Hepatocyte (in vitro differentiated cells): ENCODE data around the gene NOC2L.

Source experiments
- CTCF ChIP-seq: fragments of 200-600 bp; sonication (generic); IDR thresholded peaks from 2 replicates; pipeline ENCODE4 v1.5.1; 2016; ENCODE audit warnings: antibody characterized with exemption, mild to moderate bottlenecking; ENCODE audit not compliant: poor library complexity
- EZH2 ChIP-seq: fragments of 200-600 bp; sonication (generic); IDR thresholded peaks from 2 replicates; pipeline ENCODE4 v1.6.1; 2016; ENCODE audit warnings: antibody characterized with exemption, mild to moderate bottlenecking, borderline replicate concordance

- no peak for TF ChIP-seq CTCF
- no peak for TF ChIP-seq EZH2
These were observed 5.9 kb upstream of the NOC2L start for GRCh38 chr1:964691-965525.
